GM18519 (cell line): ENCODE measurements around the gene CPZ.

Experiments used
- ATAC-seq: cut with Tn5 transposase; IDR thresholded peaks from one replicate; pipeline ENCODE4 v1.9.1; 2021; ENCODE audit warnings: mild to moderate bottlenecking, moderate library complexity; ENCODE audit not compliant: unreplicated experiment, low FRiP score

CPZ gene

DNA sequence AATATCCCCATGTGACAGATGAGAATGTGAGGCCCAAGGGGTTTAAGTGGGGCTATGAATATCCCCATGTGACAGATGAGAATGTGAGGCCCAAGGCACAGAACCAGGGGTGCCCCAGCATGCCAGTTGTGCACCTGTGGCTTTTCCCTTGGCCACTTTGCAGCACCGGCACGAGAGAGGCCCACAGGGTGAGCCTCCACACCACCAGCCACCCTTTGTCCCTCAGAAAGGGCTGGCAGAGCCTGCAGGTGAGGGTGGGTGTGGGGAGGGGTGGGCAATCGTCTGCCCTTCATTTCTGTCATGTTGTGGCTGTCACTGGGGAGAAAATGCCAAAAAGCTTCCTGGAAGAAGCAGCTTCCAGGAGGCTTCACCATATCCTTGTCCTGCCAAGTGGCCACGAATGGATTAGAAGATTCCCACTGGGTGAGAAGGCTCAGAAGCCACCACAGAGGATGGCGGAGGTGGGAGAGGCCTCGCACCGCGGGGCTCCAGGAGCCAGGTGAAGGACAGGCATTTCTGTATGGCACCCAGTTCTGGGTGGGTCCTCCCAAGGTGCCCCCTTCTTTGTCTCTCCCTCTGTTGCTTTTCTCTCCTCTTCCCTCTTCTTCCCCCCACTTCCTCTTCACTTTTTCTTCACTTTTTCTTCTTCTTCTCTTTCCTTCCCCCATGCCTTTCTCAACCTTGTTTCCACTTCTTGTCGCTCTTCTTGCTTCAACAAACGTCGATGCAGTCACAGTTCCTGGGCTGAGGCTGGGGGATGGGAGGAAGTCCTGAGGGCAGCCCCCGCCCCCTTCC lies 12.8 kb upstream of the CPZ start:
- no peak for ATAC-seq

DNA sequence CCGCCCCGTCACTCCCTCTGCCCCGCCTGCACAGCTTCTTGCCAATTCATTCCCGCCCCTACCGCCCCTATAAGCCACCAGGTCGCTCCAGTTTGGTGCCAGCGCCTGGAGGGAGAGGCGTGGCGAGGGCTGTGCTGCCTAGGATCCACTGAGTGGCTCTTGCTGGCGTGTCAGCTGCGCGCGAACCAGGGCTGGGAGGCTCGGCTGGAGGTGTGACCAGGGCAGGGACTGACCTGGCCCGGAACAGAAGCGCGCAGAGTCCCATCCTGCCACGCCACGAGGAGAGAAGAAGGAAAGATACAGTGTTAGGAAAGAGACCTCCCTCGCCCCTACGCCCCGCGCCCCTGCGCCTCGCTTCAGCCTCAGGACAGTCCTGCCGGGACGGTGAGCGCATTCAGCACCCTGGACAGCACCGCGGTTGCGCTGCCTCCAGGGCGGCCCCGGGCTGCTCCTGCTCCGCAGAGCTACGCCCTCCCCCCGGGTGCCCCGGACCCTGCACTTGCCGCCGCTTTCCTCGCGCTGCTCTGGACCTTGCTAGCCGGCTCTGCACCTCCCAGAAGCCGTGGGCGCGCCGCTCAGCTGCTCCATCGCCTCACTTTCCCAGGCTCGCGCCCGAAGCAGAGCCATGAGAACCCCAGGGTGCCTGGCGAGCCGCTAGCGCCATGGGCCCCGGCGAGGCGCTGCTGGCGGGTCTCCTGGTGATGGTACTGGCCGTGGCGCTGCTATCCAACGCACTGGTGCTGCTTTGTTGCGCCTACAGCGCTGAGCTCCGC lies 12.1 kb upstream of the CPZ start, which contains the start of gene GPR78:
GPR78 (plus strand) TSS at position 72 of the 773 bp plus-strand sequence; CDS start at position 663, 591 bp downstream.
- no peak for ATAC-seq

DNA sequence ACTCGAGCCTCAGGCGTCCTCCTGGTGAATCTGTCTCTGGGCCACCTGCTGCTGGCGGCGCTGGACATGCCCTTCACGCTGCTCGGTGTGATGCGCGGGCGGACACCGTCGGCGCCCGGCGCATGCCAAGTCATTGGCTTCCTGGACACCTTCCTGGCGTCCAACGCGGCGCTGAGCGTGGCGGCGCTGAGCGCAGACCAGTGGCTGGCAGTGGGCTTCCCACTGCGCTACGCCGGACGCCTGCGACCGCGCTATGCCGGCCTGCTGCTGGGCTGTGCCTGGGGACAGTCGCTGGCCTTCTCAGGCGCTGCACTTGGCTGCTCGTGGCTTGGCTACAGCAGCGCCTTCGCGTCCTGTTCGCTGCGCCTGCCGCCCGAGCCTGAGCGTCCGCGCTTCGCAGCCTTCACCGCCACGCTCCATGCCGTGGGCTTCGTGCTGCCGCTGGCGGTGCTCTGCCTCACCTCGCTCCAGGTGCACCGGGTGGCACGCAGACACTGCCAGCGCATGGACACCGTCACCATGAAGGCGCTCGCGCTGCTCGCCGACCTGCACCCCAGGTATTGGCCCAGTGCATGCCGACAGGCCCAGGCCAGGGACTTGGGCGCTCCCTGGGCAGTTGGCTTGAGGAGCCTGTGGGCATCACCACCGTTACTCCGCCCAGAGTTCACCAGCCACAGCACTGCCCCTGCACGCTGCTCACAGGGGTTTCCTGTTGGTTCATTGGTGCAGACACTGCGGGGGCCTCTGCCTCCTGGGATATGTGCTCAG lies 11.3 kb upstream of the CPZ start:
- ATAC-seq: no peak

DNA sequence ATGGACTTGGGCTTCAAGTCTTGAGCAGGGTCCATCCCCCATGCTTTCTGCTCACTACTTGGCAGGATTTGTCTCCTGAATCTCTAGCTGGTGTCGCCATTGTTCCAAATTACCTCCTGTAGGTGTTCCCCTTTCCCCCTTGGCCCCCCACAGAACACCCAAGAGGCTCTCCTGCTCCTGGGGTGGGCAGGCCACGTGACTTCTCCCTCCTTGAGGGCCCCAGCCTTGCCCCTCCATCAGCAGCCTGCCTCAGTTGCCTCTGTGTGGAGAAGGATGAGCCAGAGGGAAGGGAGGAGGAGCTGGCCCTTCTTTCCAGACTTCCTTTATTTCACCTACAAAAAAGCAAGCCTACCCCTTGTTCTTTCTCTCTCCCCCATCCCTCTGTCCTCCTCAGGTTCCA lies 10.5 kb upstream of the CPZ start:
- no peak for ATAC-seq

DNA sequence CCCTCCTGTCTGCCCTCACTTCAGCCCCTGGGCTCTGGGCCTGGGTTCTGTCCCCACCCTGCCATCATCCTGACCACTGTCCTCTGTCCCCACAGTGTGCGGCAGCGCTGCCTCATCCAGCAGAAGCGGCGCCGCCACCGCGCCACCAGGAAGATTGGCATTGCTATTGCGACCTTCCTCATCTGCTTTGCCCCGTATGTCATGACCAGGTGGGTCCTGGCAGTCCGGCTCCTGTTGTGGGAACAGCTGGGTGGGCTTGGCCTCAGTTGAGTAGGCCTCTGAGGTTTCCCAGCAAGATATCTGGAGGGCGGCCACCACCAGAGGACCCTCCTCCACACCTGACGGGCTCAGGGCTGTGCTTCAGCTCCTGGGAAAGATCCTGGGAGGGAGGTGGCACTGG lies 10.1 kb upstream of the CPZ start:
- ATAC-seq: no peak

DNA sequence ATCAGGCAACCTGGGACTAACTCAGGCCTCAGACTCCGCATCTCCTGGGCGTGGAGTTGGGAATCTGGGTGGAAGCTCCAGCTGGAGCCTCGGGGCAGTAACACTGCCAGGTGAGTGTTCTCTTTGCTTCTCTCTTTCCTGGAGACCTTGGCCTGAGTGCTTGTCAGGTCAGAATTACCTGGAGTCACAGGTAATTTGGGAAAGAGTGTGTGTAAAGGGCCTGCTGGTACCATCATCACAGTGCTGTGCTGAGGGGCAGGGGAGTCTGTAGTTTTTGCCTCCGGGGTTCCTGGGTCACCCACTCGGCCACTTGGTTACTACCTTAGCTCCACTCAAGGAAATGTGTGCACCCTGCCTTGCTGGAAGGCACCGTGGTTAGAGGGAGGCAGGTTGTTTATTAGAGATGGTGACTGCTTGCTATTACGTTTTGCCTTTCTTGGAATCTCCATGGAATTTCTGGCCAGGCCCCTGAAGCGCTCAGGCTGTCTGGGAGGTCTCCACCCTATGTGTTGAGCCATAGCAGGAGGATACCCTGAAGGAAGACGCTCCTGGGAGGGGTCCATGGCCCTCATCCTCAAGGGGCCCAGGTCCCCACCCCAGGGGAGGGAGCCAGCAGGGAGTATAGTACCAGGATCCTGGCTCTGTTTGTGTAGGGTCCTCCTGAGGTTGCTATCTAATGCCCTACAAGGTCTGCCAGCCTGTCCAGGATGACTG lies 9.5 kb upstream of the CPZ start:
- ATAC-seq: no peak

DNA sequence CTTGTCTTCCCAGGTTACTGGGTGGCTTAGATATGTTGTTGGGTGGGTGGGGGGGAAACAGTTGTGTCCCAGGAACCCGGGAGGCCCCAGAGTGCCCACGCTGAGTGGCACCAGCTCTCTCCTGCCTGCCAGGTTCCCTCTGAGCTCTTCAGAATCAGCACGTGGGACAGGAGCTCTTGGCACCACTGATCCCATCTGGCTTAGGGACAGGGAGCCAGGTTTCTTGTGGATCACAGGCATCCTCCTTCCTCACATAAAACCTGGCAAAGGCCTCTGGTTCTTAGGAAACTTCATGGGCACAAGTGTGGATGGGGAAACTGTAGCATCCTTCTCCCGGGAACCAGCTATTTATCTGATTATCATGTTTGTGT lies 8.9 kb upstream of the CPZ start:
- no peak for ATAC-seq

DNA sequence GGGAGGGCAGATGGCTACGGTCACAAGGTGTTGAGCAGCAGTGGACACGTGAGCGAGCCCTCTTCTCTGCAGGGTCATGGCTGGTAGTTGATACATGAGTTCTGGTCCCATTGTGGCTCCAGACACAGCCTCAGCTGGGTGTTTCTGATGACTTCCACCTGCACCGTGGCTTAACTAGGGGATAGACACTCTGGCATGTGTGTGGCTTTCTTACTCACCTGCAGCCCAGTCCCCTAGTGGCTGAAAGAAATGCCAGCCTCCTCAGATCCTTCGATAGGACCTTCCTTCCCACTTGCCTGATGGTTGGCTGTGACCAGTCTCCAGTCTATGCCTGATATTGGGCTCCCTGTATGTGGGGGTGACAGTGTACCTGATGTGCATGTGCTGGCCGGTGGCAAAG lies 7.4 kb upstream of the CPZ start:
- ATAC-seq: no peak

DNA sequence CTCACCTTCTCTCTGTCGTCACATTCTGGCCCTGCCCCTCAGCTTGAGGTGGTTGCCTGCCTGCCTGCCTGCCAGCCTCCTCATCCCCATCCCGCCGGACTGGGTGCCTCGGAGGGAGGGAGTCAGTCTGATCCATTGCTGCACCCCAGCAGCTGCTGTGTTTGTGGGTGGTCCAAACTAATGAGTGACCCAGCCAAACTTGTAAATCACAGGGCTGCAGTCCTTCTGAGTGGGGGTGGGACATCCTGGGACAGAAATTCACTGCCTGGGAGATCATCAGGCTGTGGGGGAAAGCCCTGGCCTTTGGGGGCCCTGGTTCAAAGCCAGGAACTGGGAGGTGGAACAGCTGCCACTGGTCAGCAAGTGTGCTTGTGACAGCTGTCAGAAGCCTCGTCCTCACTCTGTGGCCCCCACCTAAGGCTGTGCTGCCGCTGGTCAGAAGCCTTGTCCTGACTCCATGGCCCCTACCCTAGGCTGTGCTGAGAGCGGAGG lies 6.8 kb upstream of the CPZ start:
- ATAC-seq: no peak

DNA sequence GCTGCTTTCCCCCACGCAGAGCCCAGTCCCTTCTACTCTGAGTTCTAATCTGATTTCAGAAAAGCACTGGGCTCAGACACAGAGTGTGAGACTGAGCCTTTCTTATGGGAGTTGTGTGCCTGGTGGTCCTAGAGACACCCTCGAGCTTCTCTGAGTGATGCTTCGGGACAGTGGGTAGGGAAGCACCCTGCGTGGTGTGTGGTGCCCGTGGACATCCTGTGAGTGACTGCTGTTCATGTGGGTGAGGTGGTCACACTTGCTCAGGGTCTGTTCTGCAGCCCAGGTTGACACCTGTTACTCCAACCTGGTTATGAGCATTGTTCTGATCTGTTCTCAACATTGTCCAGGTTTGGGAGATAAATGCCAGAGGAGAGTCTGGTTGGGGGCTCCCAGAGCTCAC lies 6.3 kb upstream of the CPZ start:
- ATAC-seq: no peak

DNA sequence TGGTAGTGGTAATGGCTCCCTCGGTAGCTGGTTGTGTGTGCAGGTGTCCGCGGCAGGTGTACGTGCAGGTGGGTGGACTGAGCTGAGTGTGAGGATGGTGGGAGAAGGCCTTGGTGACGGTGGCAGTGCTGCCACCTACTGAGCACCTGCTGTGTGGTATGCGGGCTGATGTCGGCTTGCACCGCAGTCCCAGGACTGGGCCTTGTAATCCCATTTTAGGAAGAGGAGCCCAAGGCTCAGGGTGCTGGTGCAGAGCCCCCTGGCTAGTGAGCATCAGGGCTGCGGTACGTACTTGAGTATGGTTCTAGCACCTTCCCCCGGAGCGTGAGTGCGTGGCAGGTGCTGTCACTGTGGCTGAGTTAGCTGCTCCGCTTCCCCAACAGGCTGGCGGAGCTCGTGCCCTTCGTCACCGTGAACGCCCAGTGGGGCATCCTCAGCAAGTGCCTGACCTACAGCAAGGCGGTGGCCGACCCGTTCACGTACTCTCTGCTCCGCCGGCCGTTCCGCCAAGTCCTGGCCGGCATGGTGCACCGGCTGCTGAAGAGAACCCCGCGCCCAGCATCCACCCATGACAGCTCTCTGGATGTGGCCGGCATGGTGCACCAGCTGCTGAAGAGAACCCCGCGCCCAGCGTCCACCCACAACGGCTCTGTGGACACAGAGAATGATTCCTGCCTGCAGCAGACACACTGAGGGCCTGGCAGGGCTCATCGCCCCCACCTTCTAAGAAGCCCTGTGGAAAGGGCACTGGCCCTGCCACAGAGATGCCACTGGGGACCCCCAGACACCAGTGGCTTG lies 5.7 kb upstream of the CPZ start:
- ATAC-seq: no peak

DNA sequence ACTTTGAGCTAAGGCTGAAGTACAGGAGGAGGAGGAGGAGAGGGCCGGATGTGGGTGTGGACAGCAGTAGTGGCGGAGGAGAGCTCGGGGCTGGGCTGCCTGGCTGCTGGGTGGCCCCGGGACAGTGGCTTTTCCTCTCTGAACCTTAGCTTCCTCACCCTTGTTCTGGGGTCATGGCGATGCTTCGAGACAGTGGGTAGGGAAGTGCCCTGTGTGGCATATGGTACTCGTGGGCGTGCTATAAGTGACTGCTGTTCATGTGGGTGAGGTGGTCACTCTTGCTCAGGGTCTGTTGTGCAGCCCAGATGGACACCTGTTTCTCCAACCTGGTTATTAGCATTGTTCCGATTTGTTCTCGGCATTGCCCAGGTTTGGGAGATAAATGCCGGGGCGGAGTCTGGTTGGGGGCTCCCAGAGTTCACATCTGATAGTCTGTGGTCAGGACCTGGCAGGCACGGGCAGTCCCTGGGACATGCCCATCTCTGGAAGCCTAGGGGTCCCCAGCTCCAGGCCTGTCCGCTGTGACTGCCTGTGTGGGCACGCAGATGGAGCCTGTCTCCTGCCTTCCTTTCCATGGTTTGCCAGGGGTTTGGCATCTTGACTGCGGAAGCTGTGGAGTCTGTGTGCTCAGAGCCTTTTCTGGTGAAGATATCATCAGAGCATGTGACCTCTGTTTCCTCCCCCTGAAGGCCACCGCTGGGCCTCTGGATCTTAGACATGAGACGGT lies 4.9 kb upstream of the CPZ start:
- no peak for ATAC-seq

DNA sequence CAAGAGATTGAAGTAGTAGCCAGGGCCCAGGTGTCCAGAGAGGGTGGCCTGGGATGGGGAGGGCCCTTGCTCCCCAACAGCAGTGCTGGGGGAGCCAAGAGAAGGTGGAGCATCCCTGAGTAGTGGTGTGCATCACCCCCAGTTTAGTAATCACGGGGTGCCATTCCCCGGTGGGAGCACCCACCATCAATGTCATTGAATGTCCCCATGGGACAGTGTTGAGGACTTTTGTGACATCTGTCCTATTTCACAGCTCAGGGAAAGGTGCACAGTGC lies 4.4 kb upstream of the CPZ start:
- no peak for ATAC-seq

DNA sequence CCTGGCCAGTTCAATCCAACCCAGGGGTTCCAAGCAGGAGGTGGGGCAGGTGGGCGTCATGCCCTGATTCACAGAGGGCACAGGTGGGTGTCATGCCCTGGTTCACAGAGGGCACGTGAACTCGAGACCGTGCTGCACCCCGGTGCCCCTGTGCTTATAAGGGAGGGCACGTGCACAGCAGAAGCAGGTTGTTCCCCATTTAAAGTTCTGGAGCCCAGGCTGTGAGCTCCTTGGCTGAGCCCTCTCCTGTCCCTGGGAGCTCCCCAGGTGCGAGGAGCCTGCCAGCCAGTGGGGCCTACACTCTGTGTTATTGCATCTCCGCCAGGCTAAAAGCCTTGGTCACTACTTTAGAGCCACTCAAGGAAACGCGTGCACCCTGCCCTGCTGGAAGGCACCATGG lies 3.2 kb upstream of the CPZ start:
- ATAC-seq: no peak

DNA sequence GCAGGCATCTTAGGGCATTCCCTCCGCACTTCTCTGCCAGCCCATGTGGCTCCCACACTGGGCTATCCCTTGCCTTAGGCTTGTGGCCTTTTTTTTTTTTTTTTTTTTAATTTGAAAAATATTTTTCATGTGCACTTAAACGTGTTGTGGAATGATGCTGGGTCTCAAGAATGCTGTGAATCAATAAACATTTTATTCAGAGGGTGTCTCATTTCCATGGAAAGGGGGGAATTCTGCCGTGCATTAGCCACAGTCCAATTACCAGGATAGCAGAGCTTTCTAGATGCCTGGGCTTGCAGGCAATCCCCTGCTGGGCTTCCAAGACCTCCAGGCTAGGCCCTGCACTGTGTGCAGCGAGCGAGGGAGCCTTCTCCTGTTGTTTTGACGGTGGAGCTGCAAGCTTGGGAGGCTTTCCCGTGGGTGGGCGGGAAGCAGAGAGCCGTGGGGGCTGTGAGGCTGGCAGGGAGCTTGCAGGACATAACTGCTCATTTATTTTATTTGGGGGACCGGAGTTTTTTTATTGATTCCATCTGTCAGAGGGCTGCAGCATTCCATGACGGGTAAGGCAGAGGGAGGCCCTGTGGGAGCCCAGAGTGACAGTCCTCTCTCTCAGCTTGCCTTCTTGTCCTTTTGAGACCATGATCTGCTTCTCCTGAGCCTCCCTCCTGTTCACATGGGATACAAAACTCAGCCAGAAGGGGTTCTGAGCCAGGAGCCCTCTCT lies 2.6 kb upstream of the CPZ start:
- ATAC-seq: no peak

DNA sequence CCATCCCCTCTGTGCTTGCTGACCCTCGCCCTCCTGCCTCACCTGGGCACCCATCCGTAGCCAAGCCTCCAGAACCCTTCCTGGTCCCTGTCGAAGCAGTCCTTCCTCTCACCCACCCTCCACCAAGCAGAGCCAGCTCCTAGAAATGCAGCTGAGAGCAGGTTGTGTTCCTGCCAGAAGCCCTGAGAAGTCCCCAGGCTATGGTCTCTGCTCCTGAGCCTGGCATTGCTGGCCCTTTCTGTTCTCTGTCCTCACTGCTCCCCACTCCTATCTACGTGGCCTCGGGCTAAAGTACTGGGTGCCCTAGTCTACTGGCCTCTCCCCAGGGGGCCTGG lies 2.1 kb upstream of the CPZ start:
- no peak for ATAC-seq

DNA sequence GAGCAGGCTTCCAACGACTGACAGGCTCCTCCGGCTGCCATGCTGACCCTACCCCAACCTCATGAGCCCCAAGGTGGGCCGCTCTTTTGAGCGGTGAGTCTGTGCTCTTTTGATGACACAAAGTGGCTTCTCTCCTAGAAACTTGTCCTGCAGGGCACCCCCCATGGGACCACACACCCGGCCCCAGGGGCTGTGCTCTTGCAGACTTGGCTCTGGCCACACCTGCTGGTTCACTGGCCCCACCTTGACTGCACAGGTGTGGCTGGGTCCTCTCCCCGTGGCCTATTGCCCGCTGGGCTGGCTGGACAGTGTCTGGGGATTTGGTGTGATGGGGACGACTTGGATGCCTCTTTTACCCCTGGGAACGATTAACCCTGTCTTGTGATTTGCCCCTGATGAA lies 1.5 kb upstream of the CPZ start:
- ATAC-seq: no peak

DNA sequence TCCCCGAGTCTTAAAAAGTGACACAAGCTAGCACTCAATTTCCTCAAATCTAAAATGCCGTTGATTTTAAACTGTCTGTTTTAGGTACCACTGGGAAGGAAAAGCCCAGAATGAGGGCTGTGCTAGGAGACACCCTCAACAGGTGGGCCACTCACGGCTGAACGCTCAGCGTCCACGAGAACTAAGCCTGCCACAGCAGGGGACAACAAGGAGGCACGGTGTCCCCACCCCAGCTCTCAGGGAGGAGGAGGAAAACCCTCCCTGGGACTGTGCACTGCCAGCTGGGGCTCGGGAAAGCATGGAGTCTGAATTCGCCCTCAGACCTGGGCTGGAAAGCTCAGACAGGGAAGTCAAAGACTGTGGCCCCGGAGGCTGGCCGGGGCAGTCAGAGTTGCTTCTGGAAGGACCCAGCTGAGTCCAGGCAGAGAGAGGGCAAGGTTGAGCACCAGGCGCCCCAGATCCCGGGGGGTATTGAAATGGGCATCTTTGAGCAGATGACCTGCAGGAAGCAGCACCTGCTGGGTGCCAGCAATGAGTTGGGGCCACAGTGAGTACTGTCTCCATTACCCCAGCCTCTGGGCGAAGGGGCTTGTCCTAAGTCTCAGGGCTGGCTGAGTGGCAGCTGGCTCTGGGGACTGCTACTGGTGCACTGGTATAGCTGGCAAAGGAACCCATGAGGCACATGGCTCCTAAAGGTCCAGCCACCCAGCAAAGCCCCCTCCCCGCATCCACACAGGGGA lies 769 bp upstream of the CPZ start:
- ATAC-seq: no peak
